MM.1S (cell line): ENCODE results near the gene AAK1.

Experiments used
- CTCF ChIP-seq: fragments of 300-600 bp; sonication (generic); IDR thresholded peaks from 2 replicates; pipeline ENCODE4 v1.5.1; 2016; ENCODE audit warnings: antibody characterized with exemption, low read length, mixed read lengths
- EZH2 ChIP-seq: fragments of 300-600 bp; sonication (generic); optimal IDR thresholded peaks from 2 replicates; pipeline ENCODE3; 2017; ENCODE audit warnings: low read depth, mild to moderate bottlenecking, antibody characterized with exemption, low read length, mixed read lengths
- EZH2phosphoT487 ChIP-seq: fragments of 300-600 bp; sonication (generic); IDR thresholded peaks from 2 replicates; pipeline ENCODE4 v1.6.1; 2018; ENCODE audit warnings: antibody characterized with exemption, low read length

GRCh38 chr2:69453475-69454129, 189.9 kb downstream of the AAK1 start:
- TF ChIP-seq CTCF: no peak
- no peak for TF ChIP-seq EZH2phosphoT487
- TF ChIP-seq EZH2: no peak
